Cardiac fibroblast (primary cell): ENCODE results near the gene SLC44A3.
A peak's percentile ranks its signal among the peaks of the same experiment; 100 is the strongest.

Source experiments
- DNase-seq, 2 donors: peaks; one replicate each; pipeline versions ENCODE4 v3.0.0 to v3.0.0-alpha.2; 2010; ENCODE audit warnings: low read depth in 2 of 2
- H3K4me3 ChIP-seq, 2 donors: replicated peaks in 1 of 2; 1 replicate in 1 of 2; 2 replicates in 1 of 2; pipeline ENCODE4 v1.5.1; 2011; ENCODE audit warnings: low read depth in 2 of 2, low read length in 2 of 2, mild to moderate bottlenecking in 2 of 2, moderate library complexity in 1 of 2
- CTCF ChIP-seq: IDR thresholded peaks from one replicate; pipeline ENCODE4 v1.5.1; 2011; ENCODE audit warnings: low read depth, mild to moderate bottlenecking, low read length, inconsistent platforms

SLC44A3 gene

DNA sequence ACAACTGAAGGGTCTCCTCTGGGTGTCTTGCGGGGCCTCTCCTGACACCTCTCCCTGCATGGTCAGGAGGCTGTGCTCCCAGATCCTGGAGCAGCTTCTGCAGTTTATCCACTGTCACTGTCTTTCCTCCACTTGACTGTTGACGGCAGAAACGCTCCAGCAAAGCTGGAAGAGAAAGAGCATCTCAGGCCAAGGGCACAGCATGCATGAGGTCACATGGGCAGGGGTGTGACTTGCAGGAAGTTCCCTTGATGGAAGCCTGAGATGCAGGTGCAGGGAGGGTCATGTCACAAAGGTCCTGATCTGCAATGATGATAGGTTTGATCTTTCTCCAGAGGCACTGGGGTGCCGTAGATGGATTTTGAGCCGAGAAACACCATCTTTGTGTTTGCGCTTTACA is 23.3 kb downstream of the SLC44A3 start:
- H3K4me3 ChIP-seq: no peak overlapping the region
- TF ChIP-seq CTCF: no peak
- no peak for DNase-seq

DNA sequence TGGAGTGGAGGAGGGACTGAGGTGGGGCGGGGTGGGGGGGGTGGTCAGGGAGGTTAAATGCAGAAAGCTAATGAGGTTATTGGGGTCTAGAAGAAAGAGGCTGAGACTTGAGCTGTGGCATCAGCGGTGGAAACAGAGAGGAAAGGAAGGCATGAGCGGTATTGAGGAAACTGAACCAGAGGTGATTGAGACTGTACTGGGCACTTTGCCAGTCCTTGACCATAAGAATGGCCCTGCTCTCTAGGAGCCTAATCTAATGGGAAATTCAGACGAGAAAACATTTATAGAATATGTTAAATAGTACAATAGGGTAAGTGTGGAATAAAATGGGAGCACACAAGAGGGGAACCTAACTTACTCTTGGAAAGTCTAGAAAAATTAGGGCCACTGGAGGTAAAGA is 23.7 kb downstream of the SLC44A3 start:
- no peak overlapping the region for H3K4me3 ChIP-seq
- no peak for DNase-seq
- no peak for TF ChIP-seq CTCF

GRCh38 chr1:94846308-94846707 is 26.2 kb downstream of the SLC44A3 start:
- TF ChIP-seq CTCF: no peak
- H3K4me3 ChIP-seq: no peak overlapping the region
- DNase-seq: peak in 1 of 2 donors; percentile 69

- DNase-seq: no peak
- no peak overlapping the region for H3K4me3 ChIP-seq
- TF ChIP-seq CTCF: no peak
Observed at GRCh38 chr1:94851571-94851970, 31.4 kb downstream of the SLC44A3 start.

DNA sequence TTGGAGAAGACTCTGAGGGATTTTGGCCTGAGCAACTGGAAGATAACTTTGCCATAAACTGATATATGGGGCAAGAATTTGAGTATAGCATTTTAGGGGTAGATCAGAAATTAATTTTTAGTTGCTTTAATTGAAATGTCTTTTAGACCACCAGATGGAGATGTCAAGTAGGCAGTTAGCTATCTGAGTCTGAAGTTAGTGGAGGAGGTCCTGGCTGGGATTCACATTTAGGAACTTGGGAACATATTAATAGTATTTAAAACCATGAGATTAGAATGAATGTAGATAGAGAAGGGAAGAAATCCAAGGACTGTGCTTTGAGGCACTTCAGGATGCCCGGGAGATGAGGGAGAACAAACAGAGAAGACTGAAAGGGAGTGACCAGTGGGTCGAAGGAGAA is 32.6 kb downstream of the SLC44A3 start:
- TF ChIP-seq CTCF: no peak
- DNase-seq: peak; percentile 11 to 66
- no peak overlapping the region for H3K4me3 ChIP-seq

DNA sequence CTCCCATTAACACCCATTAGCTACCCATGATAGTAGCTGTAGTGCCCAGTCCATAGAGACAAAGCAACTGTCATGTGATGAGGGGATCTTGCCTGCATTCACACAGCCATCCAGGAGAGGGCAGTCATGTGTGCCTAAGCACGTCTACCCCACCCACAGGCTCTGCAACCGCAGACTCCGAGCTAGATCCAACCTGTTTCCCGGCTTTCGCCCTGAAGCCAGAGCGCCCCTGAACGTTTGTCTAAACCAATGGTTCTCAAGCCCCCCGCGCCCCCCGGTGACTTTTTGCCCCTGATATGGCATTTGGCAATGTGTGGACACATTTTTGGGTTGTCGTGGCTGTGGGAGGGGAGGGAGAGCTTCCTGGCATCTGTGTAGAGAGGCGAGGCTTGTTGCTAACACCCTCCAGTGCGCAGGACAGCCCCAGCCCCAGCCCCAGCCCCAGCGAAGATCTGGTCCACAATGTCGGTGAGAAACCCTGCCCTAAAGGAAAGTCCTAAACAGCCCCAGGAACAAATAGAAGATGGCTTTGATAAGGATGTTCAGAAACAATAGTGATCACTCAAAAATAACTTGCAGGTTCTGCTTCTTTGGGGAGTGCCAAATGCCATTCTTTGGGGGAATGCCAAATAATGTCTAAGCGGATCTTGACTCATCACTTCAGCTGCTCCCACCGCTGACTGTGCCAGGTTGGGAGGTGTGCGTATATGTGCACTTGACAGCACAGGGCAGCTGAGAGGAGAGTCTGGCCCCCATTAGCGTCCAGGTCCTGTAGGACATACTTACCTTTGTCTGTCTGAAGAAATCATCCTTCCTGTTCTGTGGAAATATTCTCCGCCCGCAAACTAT is 34.5 kb downstream of the SLC44A3 start:
- peak; percentile 94 for DNase-seq
- peak overlapping the region; percentile 36 to 52 for H3K4me3 ChIP-seq
- peak; percentile 94 for TF ChIP-seq CTCF
